H1 (cell line): ENCODE data around the gene IL20RB. TPM values are rescaled to one million over a fixed set of nuclear protein-coding genes. Genes with fewer than 3 reads are reported as not detected.

ENCODE experiments used
- EP300 ChIP-seq, 2 experiments: IDR thresholded peaks; 1 replicate in 1 of 2; 2 replicates in 1 of 2; pipeline ENCODE4 v1.6.1; 2011 to 2012; ENCODE audit warnings: low read depth in 2 of 2, low read length in 2 of 2, mild to moderate bottlenecking in 2 of 2, borderline replicate concordance in 1 of 2, inconsistent platforms in 1 of 2, moderate library complexity in 1 of 2
- JUN ChIP-seq: IDR thresholded peaks from 2 replicates; pipeline ENCODE4 v1.6.1; 2011; ENCODE audit warnings: low read depth, mild to moderate bottlenecking, improper control_type of control experiment, low read length
- KDM5A ChIP-seq: fragments of 200-600 bp; IDR thresholded peaks from 2 replicates; pipeline ENCODE4 v1.7.1; 2012; ENCODE audit warnings: mild to moderate bottlenecking, low read length, inconsistent platforms, mixed read lengths
- RAD21 ChIP-seq, 2 experiments: IDR thresholded peaks in 1 of 2; conservative IDR thresholded peaks in 1 of 2; 2 replicates each; pipeline ENCODE4 v1.6.1; 2011; ENCODE audit warnings: low read depth in 2 of 2, low read length in 2 of 2, improper control_type of control experiment in 1 of 2, inconsistent platforms in 1 of 2, mild to moderate bottlenecking in 1 of 2, moderate library complexity in 1 of 2
- SIRT6 ChIP-seq: IDR thresholded peaks from one replicate; pipeline ENCODE4 v1.7.1; 2012; ENCODE audit warnings: low read length, inconsistent platforms
- TEAD4 ChIP-seq: IDR thresholded peaks from 2 replicates; pipeline ENCODE4 v1.6.1; 2012; ENCODE audit warnings: low read depth, low read length, inconsistent platforms, mixed read lengths
- ZNF274 ChIP-seq: IDR thresholded peaks from 2 replicates; pipeline ENCODE4 v1.7.0; 2012; ENCODE audit warnings: low read length, borderline replicate concordance; ENCODE audit errors: extremely low read depth
- polyA plus RNA-seq, 7 experiments: library from polyadenylated mRNA; depleted of rRNA in 3 of 7; stranded (reverse) in 5 of 7; unstranded in 2 of 7; fragments of >200 nt in 5 of 7; fragments of 200-250 nt in 2 of 7; gene quantifications; 1 replicate in 5 of 7; 2 replicates in 1 of 7; 4 replicates in 1 of 7; pipeline versions ENCODE4 v1.2.1 to v1.2.3, GENCODE V29; 2011 to 2013; ENCODE audit warnings: missing spikeins in 2 of 7, mixed read lengths in 2 of 7
- total RNA-seq: library from RNA; stranded (reverse); fragmentation: NEBNext Ultra II Directional; extraction: Animal tissue kit (Norgen Biotek cat#: 25700); gene quantifications from 2 replicates; pipeline ENCODE4 v1.2.1, GENCODE V29; 2021

IL20RB gene
- total and polyA plus RNA-seq, 2 of the 8 experiments (the other 6 are each of a cell fraction or from before 2014, with no cell fraction given), result 1.6 to 1.8 TPM

DNA sequence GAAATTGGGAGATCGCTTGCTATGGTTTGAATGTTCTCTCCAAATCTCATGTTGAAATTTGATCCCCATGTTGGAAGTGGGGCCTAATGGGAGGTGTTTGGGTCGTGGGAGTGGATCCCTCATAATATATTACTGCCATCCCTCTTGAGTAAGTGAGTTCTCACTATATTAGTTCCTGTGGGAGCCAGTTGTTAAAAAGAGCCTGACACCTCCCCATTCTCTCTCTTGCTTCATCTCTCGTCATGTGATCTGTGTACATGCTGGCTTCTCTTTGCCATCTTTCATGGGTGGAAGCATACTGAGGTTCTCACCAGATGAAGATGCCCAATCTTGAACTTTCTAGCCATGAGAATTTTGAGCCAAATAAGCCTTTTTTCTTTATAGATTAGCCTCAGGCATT, 43.0 kb upstream of the IL20RB start (continued):
- TF ChIP-seq RAD21 (IDR thresholded peaks at IDR 0.05 in 1 of 2, conservative IDR thresholded peaks at IDR 0.05 in 1 of 2; ENCODE audit: low read depth in 2 of 2, low read length in 2 of 2), result no peak
- TF ChIP-seq KDM5A, result no peak
- TF ChIP-seq TEAD4, result no peak
- no peak for TF ChIP-seq JUN
- TF ChIP-seq ZNF274, result no peak
- no peak for TF ChIP-seq SIRT6
- TF ChIP-seq EP300 (IDR thresholded peaks at IDR 0.05; ENCODE audit: borderline replicate concordance in 1 of 2, low read depth in 2 of 2, low read length in 2 of 2), result no peak
- TF ChIP-seq, all 59 proteins: peak for 0
